Mammary epithelial cell (primary cell): Measurements from ENCODE around the gene NAP1L4.

Source experiments
- EZH2 ChIP-seq: IDR thresholded peaks from 2 replicates; pipeline ENCODE4 v1.6.1; 2012; ENCODE audit warnings: low read length, inconsistent platforms, borderline replicate concordance
- TF ChIP-seq, protein P1 (sequence below), 2 donors: IDR thresholded peaks in 1 of 2; conservative IDR thresholded peaks in 1 of 2; 2 replicates each; pipeline ENCODE4 v1.5.1; 2011 to 2012; ENCODE audit warnings: inconsistent platforms in 2 of 2, low read length in 2 of 2, mild to moderate bottlenecking in 2 of 2, control low read depth in 1 of 2, low read depth in 1 of 2; ENCODE audit not compliant: insufficient read depth in 1 of 2; ENCODE audit errors: extremely low read depth in 1 of 2

GRCh38 chr11:2926611-2927051, 65.5 kb downstream of the NAP1L4 start:
- TF ChIP-seq, protein P1, sequence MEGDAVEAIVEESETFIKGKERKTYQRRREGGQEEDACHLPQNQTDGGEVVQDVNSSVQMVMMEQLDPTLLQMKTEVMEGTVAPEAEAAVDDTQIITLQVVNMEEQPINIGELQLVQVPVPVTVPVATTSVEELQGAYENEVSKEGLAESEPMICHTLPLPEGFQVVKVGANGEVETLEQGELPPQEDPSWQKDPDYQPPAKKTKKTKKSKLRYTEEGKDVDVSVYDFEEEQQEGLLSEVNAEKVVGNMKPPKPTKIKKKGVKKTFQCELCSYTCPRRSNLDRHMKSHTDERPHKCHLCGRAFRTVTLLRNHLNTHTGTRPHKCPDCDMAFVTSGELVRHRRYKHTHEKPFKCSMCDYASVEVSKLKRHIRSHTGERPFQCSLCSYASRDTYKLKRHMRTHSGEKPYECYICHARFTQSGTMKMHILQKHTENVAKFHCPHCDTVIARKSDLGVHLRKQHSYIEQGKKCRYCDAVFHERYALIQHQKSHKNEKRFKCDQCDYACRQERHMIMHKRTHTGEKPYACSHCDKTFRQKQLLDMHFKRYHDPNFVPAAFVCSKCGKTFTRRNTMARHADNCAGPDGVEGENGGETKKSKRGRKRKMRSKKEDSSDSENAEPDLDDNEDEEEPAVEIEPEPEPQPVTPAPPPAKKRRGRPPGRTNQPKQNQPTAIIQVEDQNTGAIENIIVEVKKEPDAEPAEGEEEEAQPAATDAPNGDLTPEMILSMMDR (conservative IDR thresholded peaks at IDR 0.05 in 1 of 2, IDR thresholded peaks at IDR 0.05 in 1 of 2; ENCODE audit: extremely low read depth in 1 of 2, insufficient read depth in 1 of 2, low read depth in 1 of 2, low read length in 2 of 2) = no peak
- no peak for TF ChIP-seq EZH2
